ENCODE measurements around the gene TMEM167A. TPM values are rescaled to one million over a fixed set of nuclear protein-coding genes. Genes with fewer than 3 reads are reported as not detected.

Gene TMEM167A
- total and polyA plus RNA-seq, 2 of the 8 experiments (the other 6 are each of a cell fraction or from before 2014, with no cell fraction given), result 50.6 to 178 TPM

- CTCF ChIA-PET (ENCODE audit: partially characterized antibody), result interaction anchor here (1.0 kb wide), 1 partner anchor 12 kb away, joined by 3 read pairs; no protein-coding TSS in a partner anchor
- Histone ChIP-seq H2BK20ac (ENCODE audit: low read length) (no peak overlapping the region), H4K5ac (ENCODE audit: insufficient read length, low read depth, low read length) (no peak overlapping the region), H3K27me3 (replicated peaks in 1 of 4; ENCODE audit: control insufficient read depth in 3 of 4, extremely low read depth in 1 of 4, insufficient read depth in 3 of 4, low read length in 3 of 4) (no peaks in the 10 kb centered on the region), H3K36me3 (ENCODE audit: control insufficient read depth in 2 of 4, insufficient read depth in 4 of 4, low read length in 3 of 4) (no peaks in the 10 kb centered on the region), H3K27ac (ENCODE audit: low read depth, low read length) (no peak overlapping the region), H3K23me2 (ENCODE audit: low read depth, low read length) (no peaks in the 10 kb centered on the region), H4K91ac (replicated peaks; ENCODE audit: insufficient read length, low read length) (peak overlapping the region; percentile 11), H2BK120ac (replicated peaks; ENCODE audit: low read depth, low read length) (peak overlapping the region; percentile 66), H4K20me1 (replicated peaks in 1 of 2; ENCODE audit: control insufficient read depth in 1 of 2, insufficient read depth in 2 of 2, low read length in 2 of 2) (no peaks in the 10 kb centered on the region), H2AFZ (ENCODE audit: low read length) (peak overlapping the region; percentile 1; the same call in 1 of the 2 replicates), H2BK15ac (ENCODE audit: low read length) (no peak overlapping the region), H3K18ac (ENCODE audit: extremely low read depth, low read length) (no peak overlapping the region), H3K4me1 (replicated peaks in 1 of 4; ENCODE audit: control insufficient read depth in 3 of 4, insufficient read depth in 4 of 4, low read length in 3 of 4) (peaks cover 2 to 13% (median 5%) of the 10 kb centered on the region in 4 experiments; a peak in 6 of 7 replicates), H3K4me2 (ENCODE audit: insufficient read depth in 1 of 2, low read depth in 2 of 2, low read length in 2 of 2) (no peak overlapping the region), H2AK5ac (ENCODE audit: low read depth, low read length) (no peak overlapping the region), H3K9ac (replicated peaks in 1 of 4; ENCODE audit: extremely low read depth in 1 of 4, low read depth in 3 of 4, low read length in 3 of 4) (no peak overlapping the region), H3K56ac (replicated peaks; ENCODE audit: insufficient read length, low read depth, low read length) (no peak overlapping the region), H3K4me3 (ENCODE audit: extremely low read depth in 1 of 4, insufficient read depth in 2 of 4, low read depth in 3 of 4, low read length in 4 of 4) (no peak overlapping the region), H2BK5ac (ENCODE audit: low read depth, low read length) (no peak overlapping the region), H3K4ac (replicated peaks; ENCODE audit: insufficient read length, low read depth, low read length) (no peak overlapping the region), H3K79me2 (ENCODE audit: control insufficient read depth in 1 of 2, insufficient read depth in 2 of 2, low read length in 2 of 2) (no peaks in the 10 kb centered on the region), H3K9me3 (ENCODE audit: insufficient read depth in 2 of 2, low read depth in 1 of 2, low read length in 1 of 2) (no peaks in the 10 kb centered on the region), H3K23ac (ENCODE audit: insufficient read length) (no peak overlapping the region), H3K79me1 (ENCODE audit: low read depth, low read length) (no peaks in the 10 kb centered on the region), H3K14ac (ENCODE audit: insufficient read length) (no peak overlapping the region), H2BK12ac (ENCODE audit: low read depth, low read length) (no peak overlapping the region), H4K8ac (ENCODE audit: extremely low read depth, insufficient read depth, low read length) (no peak overlapping the region)
- FAIRE-seq, result peak; percentile 24
- TF ChIP-seq KDM1A (IDR thresholded peaks at IDR 0.05; ENCODE audit: borderline replicate concordance, low read length) (no peak), RFX5 (IDR thresholded peaks at IDR 0.05; ENCODE audit: borderline replicate concordance, low read depth, low read length) (no peak), EZH2 (IDR thresholded peaks at IDR 0.05; ENCODE audit: low read depth, low read length, severe bottlenecking) (no peak), MAX (IDR thresholded peaks at IDR 0.05) (no peak), ATF3 (IDR thresholded peaks at IDR 0.05; ENCODE audit: insufficient read depth, low read depth, low read length) (no peak), EGR1 (IDR thresholded peaks at IDR 0.05; ENCODE audit: borderline replicate concordance, low read depth, low read length) (no peak), SP1 (IDR thresholded peaks at IDR 0.05; ENCODE audit: low read depth, low read length) (no peak), RBBP5 (IDR thresholded peaks at IDR 0.05; ENCODE audit: borderline replicate concordance, low read depth, low read length) (no peak), ASH2L (IDR thresholded peaks at IDR 0.05; ENCODE audit: low read length) (no peak)
- 71% methylated on average over 2 of the region's 2 CpGs; no CpG with 5 or more reads in 1 of the 2 experiments for WGBS, 2 experiments (ENCODE audit: extremely low coverage in 1 of 2, insufficient coverage in 1 of 2, insufficient read length in 1 of 2, insufficient replicate concordance in 2 of 2, low coverage in 1 of 2, low lambda C conversion rate in 2 of 2, missing lambda C conversion rate in 1 of 2)
- DNase-seq (ENCODE audit: low read depth in 1 of 2, low spot score in 2 of 2), result no peak
- POLR2A ChIA-PET (ENCODE audit: partially characterized antibody), result no interaction called here
These were observed 73.4 kb downstream of the TMEM167A start for GRCh38 chr5:83003791-83004190.

All from H1 (cell line).